Cerebellar cortex (tissue), 1 donor: ENCODE measurements around the gene MBP.

Experiments used
- DNase-seq: peaks from one replicate; pipeline ENCODE4 v3.0.0-alpha.2; 2015; ENCODE audit warnings: low spot score

MBP gene

GRCh38 chr18:77100751-77101355 is 31.7 kb downstream of the MBP start:
- DNase-seq, result no peak

- no peak for DNase-seq
Measured at GRCh38 chr18:77099485-77100370, 32.9 kb downstream of the MBP start.

DNA sequence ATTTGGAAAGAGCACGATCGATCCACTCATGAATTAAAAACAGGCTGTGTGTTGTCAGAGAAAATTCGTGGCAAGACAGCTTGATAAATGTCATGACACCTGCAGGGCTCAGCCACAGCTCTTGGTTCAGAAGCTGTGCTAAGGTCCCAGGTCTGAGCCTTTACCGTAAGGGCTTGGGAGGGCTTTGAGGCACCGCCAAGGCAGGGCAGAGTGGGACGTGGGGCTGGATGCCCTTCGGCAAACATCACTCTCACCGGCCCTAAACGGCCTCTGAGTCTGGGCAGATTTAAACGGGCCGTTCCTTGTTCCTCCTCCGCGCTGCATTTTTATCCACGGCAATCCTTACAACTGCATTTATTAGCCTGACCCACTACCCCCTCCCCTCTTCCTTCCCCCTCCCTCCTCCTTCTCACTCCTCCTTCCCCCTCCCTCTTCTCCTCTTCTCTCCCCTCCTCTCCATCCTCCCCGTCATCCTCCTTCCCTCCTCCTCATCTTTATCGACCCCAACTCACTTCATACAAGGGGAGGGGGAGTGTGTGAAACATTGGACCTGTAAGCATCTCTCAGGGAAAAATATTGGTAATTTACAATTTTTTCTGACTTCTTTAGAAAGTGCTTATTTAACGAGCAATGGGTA is 33.9 kb downstream of the MBP start:
- no peak for DNase-seq

GRCh38 chr18:77098029-77098428 is 34.6 kb downstream of the MBP start:
- DNase-seq, result no peak

DNA sequence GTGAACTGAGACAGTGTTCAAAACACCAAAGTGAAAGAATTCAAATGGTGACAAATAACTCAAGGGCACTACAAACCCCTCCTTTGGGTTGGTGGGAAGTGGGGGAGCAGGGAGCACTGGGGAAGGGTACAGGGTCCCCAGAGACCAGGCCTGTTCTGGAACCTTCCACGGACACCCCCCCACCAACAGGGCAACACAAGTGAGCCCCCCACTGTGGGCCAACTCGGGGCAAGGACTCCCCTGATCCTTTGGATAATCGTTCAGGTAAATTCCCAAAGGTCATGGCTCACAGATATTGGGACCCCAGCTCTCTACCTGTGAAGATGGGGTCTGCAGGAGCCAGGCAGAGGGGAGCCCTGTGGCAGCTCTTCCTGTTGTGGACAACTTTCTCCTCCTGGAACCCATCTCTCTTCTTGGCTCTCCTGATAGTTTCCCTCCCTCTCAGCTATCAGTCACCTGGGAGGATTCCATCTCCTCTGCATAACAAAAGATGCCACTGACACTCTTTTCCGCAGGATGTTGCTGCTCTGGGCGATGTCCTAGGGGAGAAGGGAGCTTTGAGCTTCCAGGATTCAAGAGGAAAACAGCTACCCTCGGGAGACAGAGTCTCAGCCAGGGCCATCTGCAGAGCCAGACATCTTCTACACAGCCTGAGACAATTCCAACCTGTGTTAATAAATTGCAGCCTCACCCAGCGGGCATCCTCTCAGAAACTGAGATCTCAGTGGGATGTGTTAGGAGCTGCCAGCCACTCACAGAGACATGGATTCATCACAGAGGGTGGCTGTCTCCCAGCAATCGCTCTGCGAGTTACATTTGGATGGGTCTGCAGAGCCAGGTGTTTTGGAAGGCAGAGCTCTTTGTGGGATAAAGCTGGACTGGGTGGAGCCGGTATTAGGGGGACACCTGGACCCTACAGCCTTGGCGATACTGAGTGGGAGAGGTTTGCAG is 35.4 kb downstream of the MBP start:
- DNase-seq, result no peak

DNA sequence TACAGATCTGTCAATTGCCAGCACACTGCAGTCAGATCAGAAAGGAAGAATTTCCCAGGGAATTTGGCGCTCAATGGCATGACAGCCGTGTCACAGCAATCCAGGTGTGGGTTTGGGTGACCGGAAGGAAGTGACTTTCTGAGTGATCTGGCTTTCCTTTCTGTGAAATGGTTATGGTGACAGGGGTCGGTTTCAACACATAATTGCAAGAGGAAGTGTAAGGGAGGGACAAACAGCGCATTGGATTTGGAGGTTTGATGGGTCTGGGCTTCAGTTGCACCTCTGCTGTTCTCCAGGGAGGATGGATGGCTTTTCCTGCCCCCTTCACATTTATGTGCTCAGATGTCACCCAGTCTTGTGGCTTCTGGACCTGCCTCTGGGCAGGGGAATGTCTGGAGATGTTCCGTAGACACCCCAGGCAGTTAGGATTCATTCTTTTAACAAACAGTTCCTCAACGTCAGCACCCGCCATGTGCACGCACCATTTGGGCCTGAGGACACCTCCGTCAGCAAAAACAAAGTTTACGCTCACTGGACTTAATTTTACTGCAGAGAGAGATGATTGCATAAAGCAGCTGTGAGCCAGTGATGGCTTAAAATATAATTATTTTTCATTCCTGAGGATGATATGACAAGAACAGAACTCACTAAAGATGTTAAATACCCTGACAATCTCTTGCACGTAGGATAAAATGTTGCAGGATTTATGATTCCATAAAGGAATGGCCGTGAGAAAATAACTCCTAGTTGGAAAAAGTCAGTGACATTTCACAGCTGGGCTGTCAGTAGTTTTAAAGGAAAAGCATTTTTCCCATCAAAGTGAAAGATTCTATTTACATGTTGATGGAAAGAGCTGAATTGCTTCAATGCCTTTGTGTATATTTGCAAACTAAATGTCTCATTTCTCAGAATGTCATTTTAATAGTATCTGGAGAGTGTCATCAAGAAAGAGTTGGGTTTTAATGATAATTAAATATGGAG is 36.9 kb downstream of the MBP start:
- no peak for DNase-seq

DNA sequence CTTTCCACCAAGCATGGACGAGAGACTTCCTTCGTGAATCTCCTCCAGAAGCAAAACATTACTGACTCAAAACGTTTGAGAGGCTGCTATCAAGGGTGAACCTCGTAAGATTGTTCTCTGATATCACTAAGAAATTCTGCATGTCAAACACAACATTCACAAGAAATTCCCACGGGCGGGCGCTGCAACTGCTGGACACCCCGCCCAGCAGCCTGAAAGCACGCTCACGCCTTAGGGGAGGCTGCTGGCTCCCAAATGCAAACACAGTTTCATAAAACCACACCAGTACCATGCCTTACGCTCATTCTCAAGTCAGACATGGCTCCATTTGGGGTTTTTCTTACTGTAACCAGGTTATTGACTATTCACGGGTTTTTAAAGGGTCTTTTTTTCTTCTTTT is 39.0 kb downstream of the MBP start:
- no peak for DNase-seq

- no peak for DNase-seq
Measured at GRCh38 chr18:77093067-77093430, 39.5 kb downstream of the MBP start.

DNA sequence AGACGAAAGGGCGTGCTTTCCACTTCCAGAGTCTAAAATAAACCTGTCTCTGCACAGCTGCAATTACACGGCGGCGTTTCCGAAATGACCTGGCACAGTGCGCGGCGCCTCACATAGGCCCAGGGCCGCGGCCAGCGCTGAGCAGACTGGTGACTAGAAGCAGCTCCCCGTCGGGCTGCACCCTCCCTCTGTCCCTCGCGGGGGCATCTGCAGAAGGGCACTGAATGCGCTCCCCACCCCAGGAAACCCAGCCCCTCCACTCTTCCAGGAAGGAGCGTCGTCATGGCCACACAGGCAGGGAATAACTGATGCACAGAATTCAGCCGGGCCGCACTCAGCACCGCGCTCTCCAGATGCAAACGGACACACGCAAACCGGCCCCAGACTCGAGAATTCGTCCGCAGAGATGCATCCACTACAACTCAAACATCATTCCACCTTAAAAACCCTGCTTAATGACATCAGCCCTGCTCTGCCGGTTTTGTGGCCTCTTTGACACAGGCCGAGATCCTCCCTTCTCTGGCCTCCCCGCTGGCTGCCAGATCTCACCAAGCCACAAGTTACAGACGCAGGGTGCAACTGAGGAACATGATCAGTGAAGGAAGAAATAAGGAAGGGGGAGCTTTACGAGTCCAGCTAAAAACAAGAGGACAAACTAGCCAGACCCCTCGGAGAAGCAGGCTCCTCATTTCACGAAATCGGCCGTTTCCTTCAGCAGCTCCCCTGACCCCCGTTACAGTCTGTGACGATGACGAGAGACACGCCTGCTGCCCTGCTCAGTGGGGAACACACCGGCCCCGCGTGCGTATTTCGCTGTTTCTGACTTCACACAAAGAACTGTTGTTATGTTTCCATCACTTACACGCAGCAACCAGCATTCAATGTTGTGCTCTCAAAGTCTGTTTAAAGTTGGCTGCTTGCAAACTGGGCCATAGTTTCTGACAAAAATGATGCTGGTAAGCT is 40.2 kb downstream of the MBP start:
- no peak for DNase-seq

DNA sequence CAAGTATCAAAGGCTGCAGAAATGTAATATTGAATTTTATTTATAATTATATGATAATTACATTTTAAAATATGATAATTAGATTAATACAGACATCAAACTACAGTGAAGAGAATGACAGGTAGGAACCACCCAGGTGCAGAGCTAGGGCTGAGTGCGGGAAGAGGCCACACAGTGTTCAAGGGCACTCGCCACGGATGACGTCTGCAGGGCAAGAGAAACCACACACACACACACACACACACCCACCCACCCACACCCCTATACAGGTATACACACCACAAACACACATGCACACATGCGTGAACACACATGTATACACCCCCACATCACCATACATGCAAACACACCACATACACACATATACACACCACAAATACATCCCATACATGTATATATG is 41.2 kb downstream of the MBP start:
- DNase-seq, result no peak

DNA sequence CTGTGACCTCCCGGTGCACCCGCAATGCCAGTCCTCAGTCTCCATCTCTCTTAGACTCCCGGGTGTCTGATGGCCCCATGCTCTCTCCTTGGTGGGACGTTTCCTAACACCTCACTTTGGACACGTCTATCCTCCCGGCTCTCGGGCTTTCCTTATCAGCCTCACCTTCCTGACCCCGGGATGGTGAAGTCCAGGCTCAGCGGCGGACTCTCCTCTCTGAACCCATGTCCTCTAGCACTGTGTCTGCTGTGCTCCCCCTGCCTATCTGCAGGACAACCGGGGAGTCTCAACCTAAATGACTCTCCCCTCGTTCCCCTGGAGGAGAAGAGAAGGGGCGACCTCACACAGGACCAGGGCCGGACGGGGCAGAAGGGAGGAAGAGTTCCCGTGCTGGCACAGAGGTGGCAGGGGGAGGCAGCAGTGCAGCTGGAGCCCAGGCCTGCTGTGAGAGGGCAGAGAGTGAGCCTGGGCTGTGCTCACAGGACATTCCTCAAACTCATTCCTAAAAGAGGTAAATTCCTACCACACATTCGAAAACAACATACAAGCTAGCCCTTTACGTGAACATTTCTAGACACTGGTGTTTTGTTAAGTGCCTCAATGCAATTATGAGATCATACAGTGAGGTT is 41.9 kb downstream of the MBP start:
- DNase-seq, result no peak

GRCh38 chr18:77089723-77090285 is 42.8 kb downstream of the MBP start:
- DNase-seq, result no peak

DNA sequence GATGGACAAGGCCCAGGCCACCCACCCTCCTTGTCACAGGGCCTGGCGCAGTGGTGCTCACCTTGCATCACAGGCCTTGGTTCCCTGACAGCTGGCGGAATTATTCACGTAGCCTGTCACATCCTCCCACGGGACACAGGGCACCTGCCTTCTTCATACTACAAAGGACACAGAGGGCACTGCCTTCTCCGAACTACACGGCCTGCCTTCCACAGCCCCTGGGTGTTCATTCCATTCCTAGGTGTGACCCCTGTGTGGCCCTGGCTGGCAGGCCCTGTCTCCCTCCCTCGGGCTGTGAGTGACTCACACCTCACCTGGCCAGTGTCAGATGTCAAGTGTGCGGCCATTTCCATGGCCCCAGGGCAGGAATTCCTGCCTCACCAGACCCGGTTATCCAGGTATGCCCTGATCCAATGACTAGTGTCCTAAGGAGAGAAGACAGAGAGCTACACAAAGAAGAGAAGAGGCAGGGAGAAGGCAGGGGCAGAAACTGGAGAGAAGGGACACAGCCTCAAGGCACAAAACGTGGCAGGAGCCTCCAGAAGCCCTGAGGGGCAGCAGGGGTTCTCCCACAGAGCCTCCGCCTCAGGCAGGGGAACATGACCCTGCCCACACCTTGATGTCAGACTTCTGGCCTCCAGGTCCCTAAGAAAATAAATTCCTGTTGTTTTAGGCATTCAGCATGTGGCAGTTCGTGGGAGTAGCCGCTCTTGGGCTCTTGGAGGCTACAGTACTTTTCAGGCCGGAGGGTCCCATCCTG is 43.4 kb downstream of the MBP start:
- no peak for DNase-seq

DNA sequence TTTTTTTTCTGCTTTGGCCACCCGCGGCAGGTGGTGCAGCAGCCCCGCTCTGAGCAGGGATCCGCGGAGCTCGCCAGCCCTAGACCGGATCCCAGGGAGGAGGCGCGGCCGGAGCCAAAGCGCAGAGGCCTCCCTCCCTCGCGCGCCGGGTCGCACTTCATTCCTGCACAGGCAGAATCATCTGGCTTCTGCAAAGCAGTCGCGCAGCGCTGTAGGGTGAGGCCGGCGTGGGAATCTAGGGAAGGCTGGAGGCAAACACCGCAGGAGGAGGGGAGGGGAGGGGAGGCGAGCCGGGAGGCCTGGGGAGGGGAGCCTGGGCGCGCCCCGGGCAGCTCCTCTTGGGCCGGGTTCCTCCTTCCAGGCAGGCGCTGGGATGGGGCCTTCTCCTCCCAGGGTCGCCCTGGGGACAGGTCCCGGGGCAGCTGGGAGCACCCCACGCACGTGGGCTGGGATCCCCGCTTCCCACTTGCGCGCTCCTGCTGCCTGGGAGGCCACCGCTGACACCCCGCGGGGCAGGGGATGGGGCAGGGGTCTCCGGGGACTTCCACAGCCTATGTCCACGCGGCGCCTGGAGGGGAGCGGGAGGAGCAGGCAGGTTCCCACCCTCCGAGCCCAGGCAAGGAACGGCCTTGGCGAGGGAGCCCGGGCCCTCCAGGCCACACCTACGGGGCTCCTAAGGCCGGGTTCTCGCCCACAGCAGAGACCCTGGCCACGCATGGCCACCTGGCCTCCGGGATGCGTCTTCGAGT is 45.0 kb downstream of the MBP start:
- DNase-seq, result no peak

DNA sequence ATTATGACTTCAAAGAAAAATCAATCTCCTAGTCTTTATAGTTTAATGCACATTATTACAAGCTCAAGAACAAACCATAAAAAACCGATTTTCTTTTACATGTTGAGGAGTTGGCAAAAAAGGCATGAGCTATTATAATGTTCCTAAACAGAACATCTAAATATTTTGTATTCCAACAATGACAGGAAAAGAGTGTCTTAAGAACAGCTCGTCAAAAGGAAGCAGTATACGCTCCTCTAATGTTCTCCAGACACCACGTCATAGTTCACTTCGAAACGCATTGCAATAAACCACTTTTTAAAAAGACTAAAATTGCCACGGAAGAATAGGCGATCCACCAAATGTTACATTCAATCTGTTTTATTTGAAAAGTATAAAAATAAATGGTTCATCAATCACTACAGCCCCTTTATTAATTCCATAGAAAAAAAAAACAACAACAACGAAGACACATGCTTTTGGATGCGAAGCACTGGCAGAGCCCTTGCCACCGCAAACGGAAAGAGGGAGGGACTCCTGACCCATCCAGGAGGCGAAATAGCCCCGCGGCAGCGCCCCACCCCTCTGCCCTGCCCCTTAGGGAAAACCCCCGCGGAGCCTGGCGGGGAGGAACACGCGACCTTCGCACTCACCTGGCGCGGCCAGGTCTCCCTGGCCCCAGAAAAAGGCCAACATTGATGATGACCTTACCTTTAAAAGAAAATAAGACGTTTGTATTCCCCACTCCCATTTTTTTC is 45.8 kb downstream of the MBP start:
- DNase-seq, result no peak

DNA sequence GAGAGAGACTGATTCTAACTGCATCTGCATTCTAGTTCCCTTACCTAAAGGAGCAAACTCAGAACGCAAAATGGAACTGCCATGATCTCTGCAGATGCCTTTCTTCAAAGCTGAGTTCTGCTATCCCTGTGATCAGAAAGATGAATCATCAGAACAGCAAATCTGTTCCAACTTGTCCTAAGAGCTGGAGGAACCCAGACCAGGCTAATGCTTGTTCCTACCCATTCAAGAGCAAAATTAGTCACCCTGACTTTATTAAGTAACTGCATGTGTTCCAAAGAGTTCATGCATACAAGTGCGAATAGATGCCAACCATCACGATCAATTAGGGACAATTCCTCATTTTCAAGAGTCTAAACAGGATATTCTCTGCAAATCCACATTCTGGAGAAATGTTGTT is 46.5 kb downstream of the MBP start:
- DNase-seq, result no peak

DNA sequence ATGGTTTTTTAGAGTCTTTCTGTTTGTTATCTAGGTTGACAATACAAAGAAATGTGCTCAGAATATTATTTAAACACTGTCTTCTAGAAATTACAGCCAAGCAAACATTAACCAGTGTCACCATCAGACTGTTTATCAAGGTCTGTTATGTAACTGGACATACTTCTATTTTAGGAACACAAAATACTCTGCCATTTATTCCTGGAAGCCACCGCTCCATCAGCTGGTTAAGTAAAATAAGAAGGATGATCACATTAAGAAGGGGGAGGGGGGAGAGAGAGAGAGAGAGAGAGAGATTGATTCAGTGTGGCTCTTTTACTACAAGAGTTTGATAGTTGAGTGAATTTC is 47.9 kb downstream of the MBP start:
- no peak for DNase-seq
